GM21526 (cell line): ENCODE results near the gene PRPF40A.
A peak's percentile ranks its signal among the peaks of the same experiment; 100 is the strongest.

ENCODE experiments used
- ATAC-seq: cut with Tn5 transposase; IDR thresholded peaks from one replicate; pipeline ENCODE4 v1.9.1; 2021; ENCODE audit warnings: moderate library complexity; ENCODE audit not compliant: unreplicated experiment, low FRiP score

PRPF40A gene

GRCh38 chr2:152718076-152718908 lies 1.0 kb upstream of the PRPF40A start, which contains the start of gene ARL6IP6:
TSS of gene ARL6IP6 (plus strand) at chr2:152718620. CDS start at chr2:152718625, 5 bp downstream.
- ATAC-seq, result peak; percentile 67

- ATAC-seq, result peak; percentile 0
Measured at GRCh38 chr2:152716805-152717227, 445 bp downstream of the PRPF40A start.

GRCh38 chr2:152715854-152716428 lies 1.3 kb downstream of the PRPF40A start:
- ATAC-seq, result no peak

DNA sequence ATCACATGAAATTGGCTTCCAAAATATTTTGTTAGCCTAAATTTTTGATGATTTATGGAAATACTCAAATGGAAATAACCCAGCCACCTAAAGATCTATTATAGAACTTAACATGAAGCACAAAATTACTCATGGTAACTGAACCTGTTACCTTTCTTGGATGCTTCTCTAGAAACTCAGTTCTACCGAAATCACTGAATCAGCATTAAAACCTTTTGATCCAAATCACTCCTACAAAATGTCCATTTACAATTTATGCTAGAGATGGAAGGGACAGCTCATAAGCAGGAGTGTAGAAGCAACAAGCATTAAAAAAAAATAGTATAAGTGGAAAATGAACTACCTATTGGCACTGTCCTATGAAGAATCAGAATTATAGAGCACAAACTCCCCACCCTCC lies 2.1 kb downstream of the PRPF40A start:
- ATAC-seq, result no peak

DNA sequence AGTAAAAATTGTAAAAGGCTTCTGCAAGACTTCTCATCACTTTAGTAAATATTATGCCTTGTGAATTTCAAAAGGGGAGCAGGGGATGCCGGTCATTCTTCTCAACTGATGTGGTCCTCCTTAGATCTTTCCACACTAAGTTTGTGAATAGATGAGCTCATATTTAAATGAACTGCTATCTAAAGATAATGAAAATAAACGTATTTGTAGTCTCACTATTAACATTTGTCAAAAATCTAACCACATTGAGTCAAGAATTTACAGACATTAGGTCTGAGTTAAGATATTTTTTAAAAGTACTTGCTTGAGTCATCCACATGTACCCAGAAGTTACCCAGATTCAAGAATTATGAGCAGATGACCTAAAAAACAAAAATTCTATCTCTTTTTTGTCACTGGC lies 6.5 kb downstream of the PRPF40A start:
- no peak for ATAC-seq

- ATAC-seq, result no peak
Measured at GRCh38 chr2:152708742-152709141, 8.5 kb downstream of the PRPF40A start.

DNA sequence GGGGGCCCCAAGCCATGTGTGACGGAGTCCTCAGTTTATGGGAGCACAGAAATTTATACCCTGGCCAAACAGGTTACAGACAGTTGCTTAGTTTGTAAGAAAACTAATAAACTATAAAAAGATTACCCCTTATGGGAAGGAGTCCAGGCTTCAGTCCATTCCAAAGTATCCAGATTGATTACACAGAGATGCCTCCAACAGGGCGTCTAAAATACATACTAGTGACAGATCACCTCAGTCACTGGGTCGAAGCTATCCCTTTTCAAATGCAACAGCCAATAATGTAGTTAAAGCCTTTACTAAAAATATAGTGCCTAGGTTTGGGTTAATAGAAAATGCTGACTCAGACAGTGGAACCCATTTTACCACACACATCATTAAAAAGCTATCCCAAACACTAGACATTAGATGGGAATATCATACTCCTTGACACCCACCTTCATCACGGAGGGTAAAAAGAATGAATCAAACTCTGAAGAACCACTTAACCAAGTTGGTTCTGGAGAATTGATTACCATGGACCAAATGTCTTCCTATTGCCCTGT lies 10.7 kb downstream of the PRPF40A start:
- ATAC-seq, result no peak

DNA sequence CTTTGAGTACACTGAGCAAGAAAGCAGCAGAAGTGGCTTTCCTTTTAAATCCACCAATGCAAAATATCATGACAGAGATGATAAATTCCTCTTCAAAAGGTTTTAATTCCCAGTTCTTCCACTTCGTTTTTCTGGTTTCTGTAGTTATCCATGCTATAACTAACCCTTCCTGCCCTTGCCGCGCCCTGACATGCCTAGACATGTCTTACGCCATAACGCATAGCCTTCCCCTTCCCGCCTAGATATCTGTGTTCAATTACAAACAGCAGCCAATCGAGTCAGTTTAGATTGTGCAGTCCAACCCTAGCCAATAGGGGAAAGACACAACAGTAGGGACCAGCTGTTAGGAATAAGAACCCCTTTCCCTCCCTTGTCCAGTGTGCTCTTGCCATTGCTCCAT lies 16.1 kb downstream of the PRPF40A start:
- ATAC-seq, result no peak

- ATAC-seq, result no peak
Measured at GRCh38 chr2:152696476-152696875, 20.8 kb downstream of the PRPF40A start.

- no peak for ATAC-seq
Measured at GRCh38 chr2:152695763-152696162, 21.5 kb downstream of the PRPF40A start.

DNA sequence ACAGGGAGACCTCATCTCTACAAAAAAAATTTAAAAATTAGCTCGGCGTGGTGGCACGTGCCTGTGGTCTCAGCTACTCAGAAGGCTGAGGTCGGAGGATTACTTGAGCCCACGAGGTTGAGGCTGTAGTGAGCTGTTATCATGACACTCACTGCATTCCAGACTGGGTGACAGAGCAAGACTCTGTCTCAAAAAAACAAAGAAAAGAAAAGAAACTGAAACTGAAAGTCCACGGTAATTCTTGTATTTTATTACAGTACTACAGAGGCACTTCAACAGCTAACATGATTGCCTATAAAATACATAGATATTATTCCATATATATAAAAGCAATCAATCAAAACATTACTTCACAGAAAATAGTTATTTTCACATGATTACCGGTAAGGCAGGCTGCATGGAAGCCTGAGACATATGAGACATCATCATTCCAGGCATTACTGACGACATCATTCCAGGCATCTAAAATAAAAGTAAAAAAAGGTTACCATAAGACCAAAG lies 23.1 kb downstream of the PRPF40A start:
- ATAC-seq, result no peak

DNA sequence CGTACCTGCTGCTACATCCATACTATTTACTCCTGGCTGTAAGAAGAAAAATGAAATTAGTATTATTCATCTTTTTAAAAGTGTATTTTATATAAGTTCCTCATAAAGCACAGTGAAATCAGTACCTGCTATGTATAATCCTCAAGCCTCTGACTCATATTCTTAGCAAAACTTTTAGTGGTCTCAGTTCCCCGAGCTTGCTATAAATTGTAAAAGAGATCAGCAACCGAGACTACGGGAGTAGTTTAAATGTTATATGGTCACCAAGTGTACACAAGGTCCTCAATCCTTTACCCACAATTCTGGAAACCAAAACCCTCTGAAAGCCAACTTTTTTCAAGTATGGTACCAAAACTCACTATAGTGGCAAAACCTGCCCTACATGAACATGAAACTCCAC lies 24.2 kb downstream of the PRPF40A start:
- peak; percentile 90 for ATAC-seq

DNA sequence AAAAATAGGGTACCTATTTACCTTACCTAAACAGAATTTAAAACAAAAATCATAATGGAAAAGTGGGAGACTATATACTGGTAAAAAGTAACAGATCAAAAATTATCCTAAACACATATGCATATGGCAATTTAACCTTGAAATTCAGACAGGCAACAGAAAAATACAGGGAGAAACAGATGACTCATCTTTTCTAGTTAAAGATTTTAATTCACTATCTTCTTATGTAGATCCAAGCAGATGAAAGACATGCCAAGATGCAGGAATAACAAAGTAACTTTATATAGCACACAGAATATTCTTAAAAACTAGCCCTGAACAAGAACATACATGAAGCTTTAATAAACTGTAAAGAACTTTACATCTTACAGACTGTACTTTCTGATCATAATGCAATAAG lies 30.9 kb downstream of the PRPF40A start:
- ATAC-seq, result no peak

- ATAC-seq, result no peak
Measured at GRCh38 chr2:152683400-152683799, 33.9 kb downstream of the PRPF40A start.

- ATAC-seq, result no peak
Measured at GRCh38 chr2:152682663-152683062, 34.6 kb downstream of the PRPF40A start.

GRCh38 chr2:152678808-152679207 lies 38.5 kb downstream of the PRPF40A start:
- no peak for ATAC-seq

DNA sequence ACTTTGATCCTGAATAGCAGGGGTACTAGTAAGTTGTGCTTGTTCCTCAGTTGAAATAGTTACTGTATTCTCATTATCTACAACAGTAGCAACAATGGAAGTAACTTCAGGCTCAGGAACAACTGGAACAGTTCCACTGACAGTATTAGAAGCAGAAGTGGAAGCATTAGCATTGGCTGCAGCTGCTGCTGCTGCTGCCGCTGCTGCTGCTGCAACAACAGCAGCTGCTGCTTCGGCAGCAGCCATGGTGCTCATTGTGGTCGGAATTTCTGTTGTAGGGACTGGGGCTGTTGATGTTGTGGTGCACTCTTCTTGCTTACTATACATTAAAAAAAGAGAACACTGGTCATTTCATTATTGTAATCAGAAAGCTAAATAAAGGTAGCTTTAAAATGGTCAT lies 40.8 kb downstream of the PRPF40A start:
- no peak for ATAC-seq

DNA sequence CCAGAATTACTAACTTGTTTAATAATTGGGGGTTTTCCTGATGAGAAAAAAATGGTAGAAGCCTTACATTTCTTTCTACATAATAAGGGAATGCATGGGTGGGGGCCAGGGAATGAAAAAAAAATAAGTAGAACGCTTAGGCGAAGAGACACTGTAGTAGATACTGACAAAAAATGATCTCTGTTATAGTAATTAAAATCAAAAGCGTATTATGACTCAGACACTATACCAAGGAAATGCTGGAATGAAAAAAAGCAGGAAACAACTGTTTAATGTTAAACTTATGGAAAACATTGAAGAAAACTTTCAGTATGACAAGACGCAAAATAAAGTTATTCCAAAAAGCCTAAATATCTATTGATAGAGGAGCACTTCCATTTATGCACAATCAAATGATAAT lies 42.9 kb downstream of the PRPF40A start:
- ATAC-seq, result no peak

DNA sequence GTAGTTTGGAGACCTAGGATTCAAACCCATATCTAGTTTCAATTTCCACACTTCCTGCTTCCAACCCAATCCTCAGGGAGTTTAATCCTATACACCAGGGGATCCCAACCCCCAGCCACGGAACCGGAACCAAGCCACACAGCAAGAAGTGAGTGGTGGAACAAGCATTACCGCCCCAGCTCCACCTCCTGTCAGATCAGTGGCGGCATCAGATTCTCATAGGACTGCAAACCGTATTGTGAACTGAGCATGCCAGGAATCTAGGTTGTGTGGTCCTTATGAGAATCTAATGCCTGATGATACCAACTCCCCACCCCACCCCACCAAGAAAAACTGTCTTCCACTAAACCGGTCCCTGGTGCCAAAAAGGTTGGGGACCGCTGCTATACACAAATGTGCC lies 52.5 kb downstream of the PRPF40A start:
- no peak for ATAC-seq

DNA sequence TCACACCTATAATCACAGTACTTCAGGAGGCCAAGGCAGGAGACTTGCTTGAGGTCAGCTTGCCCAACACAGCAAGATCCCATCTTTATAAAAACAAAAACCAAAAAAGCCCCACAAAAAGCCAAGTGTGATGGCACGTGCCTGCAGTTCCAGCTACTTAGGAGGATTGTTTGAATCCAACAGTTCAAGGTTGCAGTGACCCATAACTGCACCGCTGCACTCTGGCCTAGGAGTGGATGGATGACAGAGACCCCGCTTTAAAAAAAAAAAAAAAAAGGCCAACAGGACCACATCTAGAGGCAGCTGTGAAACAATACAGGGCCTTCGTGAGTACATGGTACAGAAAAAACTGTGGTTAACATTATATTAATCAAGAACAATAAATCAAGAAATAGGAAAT lies 56.2 kb downstream of the PRPF40A start:
- no peak for ATAC-seq

- no peak for ATAC-seq
Measured at GRCh38 chr2:152658221-152658620, 59.0 kb downstream of the PRPF40A start.

DNA sequence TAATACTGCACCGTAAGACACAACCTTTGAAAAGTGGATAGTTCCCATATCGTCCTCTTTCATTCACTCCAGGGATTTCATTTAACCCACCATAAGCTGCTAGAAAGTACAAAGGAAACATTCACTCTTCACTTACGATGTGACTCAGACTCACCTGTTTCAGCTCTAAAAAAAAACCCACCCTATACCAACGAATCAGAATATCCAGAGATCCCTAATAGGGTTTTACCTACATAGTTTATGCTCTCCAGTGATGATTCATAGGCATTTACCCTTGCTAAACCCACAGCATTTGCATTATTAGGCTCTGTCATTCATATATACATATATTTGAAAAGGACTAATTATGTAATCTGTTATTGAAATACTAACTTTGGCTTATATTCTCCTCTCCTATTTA lies 60.2 kb downstream of the PRPF40A start:
- no peak for ATAC-seq
